NCI-H774 (cell line): ENCODE measurements around the gene LILRA5.
"Not testable (repeated sequence)": the region's sequence is repeated elsewhere in the genome, so short reads cannot be mapped to it uniquely, and the experiment has no call there.

Source experiments
- DNase-seq: peaks from one replicate; lab custom pipeline; 2025; lab: John Stamatoyannopoulos, UW

The LILRA5 gene

GRCh38 chr19:54333586-54334298 lies 20.8 kb upstream of the LILRA5 start:
- no peak for DNase-seq

GRCh38 chr19:54332149-54332548 lies 19.2 kb upstream of the LILRA5 start:
- no peak for DNase-seq

- no peak for DNase-seq
Measured at GRCh38 chr19:54331626-54332025, 18.7 kb upstream of the LILRA5 start.

GRCh38 chr19:54329476-54330165 lies 16.7 kb upstream of the LILRA5 start:
- no peak for DNase-seq

- not testable (repeated sequence) for DNase-seq
Measured at GRCh38 chr19:54328781-54329180, 15.8 kb upstream of the LILRA5 start.

- no peak for DNase-seq
Measured at GRCh38 chr19:54325631-54326030, 12.7 kb upstream of the LILRA5 start.

- no peak for DNase-seq
Measured at GRCh38 chr19:54325194-54325621, 12.2 kb upstream of the LILRA5 start.

- no peak for DNase-seq
Measured at GRCh38 chr19:54324071-54324470, 11.1 kb upstream of the LILRA5 start.

GRCh38 chr19:54322934-54323333 lies 10.0 kb upstream of the LILRA5 start:
- DNase-seq: not testable (repeated sequence)

GRCh38 chr19:54322295-54322694 lies 9.3 kb upstream of the LILRA5 start:
- DNase-seq: not testable (repeated sequence)

GRCh38 chr19:54319892-54320670 lies 7.1 kb upstream of the LILRA5 start:
- DNase-seq: no peak

GRCh38 chr19:54319049-54319448 lies 6.1 kb upstream of the LILRA5 start:
- no peak for DNase-seq

- no peak for DNase-seq
Measured at GRCh38 chr19:54317965-54318240, 4.9 kb upstream of the LILRA5 start.

GRCh38 chr19:54317108-54317964 lies 4.4 kb upstream of the LILRA5 start:
- no peak for DNase-seq

- no peak for DNase-seq
Measured at GRCh38 chr19:54316746-54317107, 3.8 kb upstream of the LILRA5 start.

GRCh38 chr19:54315956-54316355 lies 3.0 kb upstream of the LILRA5 start:
- DNase-seq: no peak

- DNase-seq: no peak
Measured at GRCh38 chr19:54312011-54312410, 955 bp downstream of the LILRA5 start.

- DNase-seq: no peak
Measured at GRCh38 chr19:54311486-54311885, 1.5 kb downstream of the LILRA5 start.

- no peak for DNase-seq
Measured at GRCh38 chr19:54310543-54310942, 2.4 kb downstream of the LILRA5 start.

GRCh38 chr19:54309811-54310210 lies 3.2 kb downstream of the LILRA5 start:
- DNase-seq: no peak

GRCh38 chr19:54307389-54308020 lies 5.5 kb downstream of the LILRA5 start:
- no peak for DNase-seq

GRCh38 chr19:54305141-54305540 lies 7.8 kb downstream of the LILRA5 start:
- DNase-seq: no peak
